ENCODE results near the gene LYAR.

DNA sequence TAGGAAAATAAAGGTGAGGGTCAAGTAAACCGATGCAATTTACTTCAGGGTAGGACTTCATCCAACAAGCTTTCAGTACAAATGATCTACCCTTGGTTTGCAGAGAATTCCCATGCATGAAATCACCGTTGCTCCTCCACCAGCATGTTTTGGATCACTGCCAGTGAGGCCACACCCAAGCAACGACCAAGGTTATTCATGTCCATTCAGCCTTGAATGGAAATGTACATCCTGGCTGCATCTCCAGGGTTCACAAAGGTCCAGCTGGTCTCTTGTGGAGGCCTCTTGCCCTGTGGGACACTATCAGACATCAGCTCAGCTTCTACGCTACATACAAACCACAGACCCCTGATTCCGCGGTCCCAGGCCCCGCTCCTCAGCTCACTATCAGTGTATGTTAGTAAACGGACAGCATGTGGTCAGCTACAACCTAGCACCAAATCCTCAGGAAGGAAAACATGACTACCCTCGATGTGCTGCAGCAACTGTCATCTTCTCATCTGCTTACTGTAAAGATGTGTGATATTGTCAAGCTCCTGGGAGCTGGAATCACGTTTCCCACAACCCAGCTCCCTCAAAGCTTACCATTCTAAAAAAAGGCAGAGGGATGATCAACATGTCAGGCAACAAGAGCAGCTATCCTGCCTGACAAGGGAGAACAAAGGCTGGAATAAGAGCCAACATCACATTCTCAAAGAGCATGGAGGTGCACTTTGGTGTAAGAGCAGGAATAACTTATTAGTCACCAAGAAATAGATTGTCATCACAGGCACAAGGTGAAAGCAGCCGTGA, 4.9 kb downstream of the LYAR start:
- no peak for TF ChIP-seq CTCF (IDR thresholded peaks at IDR 0.05)
- no peak for TF ChIP-seq RAD21 (IDR thresholded peaks at IDR 0.05; ENCODE audit: low read length)
- no peak for TF ChIP-seq POLR2AphosphoS5 (IDR thresholded peaks at IDR 0.05; ENCODE audit: low read depth, low read length)
- TF ChIP-seq FOXM1 (IDR thresholded peaks at IDR 0.05; ENCODE audit: low read depth): no peak
- TF ChIP-seq SIN3A (IDR thresholded peaks at IDR 0.05; ENCODE audit: borderline replicate concordance, low read depth, low read length): no peak

All from SK-N-SH (cell line).